HEK293 (cell line): ENCODE data around the gene ALG6.

Experiments
- ELK4 ChIP-seq: IDR thresholded peaks from 2 replicates; pipeline ENCODE4 v1.6.1; 2011; ENCODE audit warnings: mild to moderate bottlenecking, low read depth, low read length, borderline replicate concordance
- GFI1B ChIP-seq: fragments of 450-650 bp; formaldehyde crosslinking; IDR thresholded peaks from 2 replicates; pipeline ENCODE4 v1.5.1; 2016; ENCODE audit warnings: missing biosample characterization, missing genetic modification characterization
- GLI4 ChIP-seq: fragments of 450-650 bp; formaldehyde crosslinking; IDR thresholded peaks from 2 replicates; pipeline ENCODE4 v1.5.1; 2016; ENCODE audit warnings: missing biosample characterization, missing genetic modification characterization
- GLIS1 ChIP-seq: fragments of 450-650 bp; formaldehyde crosslinking; IDR thresholded peaks from 2 replicates; pipeline ENCODE4 v1.5.1; 2016; ENCODE audit warnings: missing biosample characterization, missing genetic modification characterization
- IKZF3 ChIP-seq: fragments of 450-650 bp; IDR thresholded peaks from 2 replicates; pipeline ENCODE4 v1.5.0; 2018; ENCODE audit warnings: missing biosample characterization, mild to moderate bottlenecking, missing genetic modification characterization, moderate library complexity
- KLF8 ChIP-seq: fragments of 450-650 bp; formaldehyde crosslinking; IDR thresholded peaks from 2 replicates; pipeline ENCODE4 v1.5.1; 2016; ENCODE audit warnings: missing biosample characterization, missing genetic modification characterization
- MZF1 ChIP-seq: fragments of 450-650 bp; formaldehyde crosslinking; IDR thresholded peaks from 2 replicates; pipeline ENCODE4 v1.5.1; 2017; ENCODE audit warnings: missing biosample characterization, missing genetic modification characterization, borderline replicate concordance
- PRDM6 ChIP-seq: fragments of 450-650 bp; formaldehyde crosslinking; IDR thresholded peaks from 2 replicates; pipeline ENCODE4 v1.5.1; 2017; ENCODE audit warnings: missing biosample characterization, missing genetic modification characterization
- REPIN1 ChIP-seq: fragments of 450-650 bp; formaldehyde crosslinking; IDR thresholded peaks from 2 replicates; pipeline ENCODE4 v1.5.1; 2017; ENCODE audit warnings: missing biosample characterization, missing genetic modification characterization, low read depth
- SALL2 ChIP-seq: fragments of 450-650 bp; formaldehyde crosslinking; IDR thresholded peaks from 2 replicates; pipeline ENCODE4 v1.5.0; 2017; ENCODE audit warnings: missing biosample characterization, mild to moderate bottlenecking, missing genetic modification characterization, borderline replicate concordance
- SCRT1 ChIP-seq: fragments of 450-650 bp; formaldehyde crosslinking; IDR thresholded peaks from 2 replicates; pipeline ENCODE4 v1.5.1; 2016; ENCODE audit warnings: missing biosample characterization, missing genetic modification characterization, borderline replicate concordance
- SCRT2 ChIP-seq: fragments of 450-650 bp; formaldehyde crosslinking; IDR thresholded peaks from 2 replicates; pipeline ENCODE4 v1.5.1; 2016; ENCODE audit warnings: missing biosample characterization, missing genetic modification characterization
- ZBTB44 ChIP-seq: fragments of 450-650 bp; IDR thresholded peaks from 2 replicates; pipeline ENCODE4 v1.5.1; 2018; ENCODE audit warnings: missing biosample characterization, mild to moderate bottlenecking, missing genetic modification characterization
- ZBTB48 ChIP-seq: fragments of 450-650 bp; formaldehyde crosslinking; IDR thresholded peaks from 2 replicates; pipeline ENCODE4 v1.5.1; 2016; ENCODE audit warnings: missing biosample characterization, missing genetic modification characterization
- ZBTB8A ChIP-seq: fragments of 450-650 bp; formaldehyde crosslinking; IDR thresholded peaks from 2 replicates; pipeline ENCODE4 v1.5.1; 2016; ENCODE audit warnings: missing biosample characterization, missing genetic modification characterization
- ZNF112 ChIP-seq: fragments of 450-650 bp; formaldehyde crosslinking; IDR thresholded peaks from 2 replicates; pipeline ENCODE4 v1.5.0; 2017; ENCODE audit warnings: missing biosample characterization, missing genetic modification characterization
- ZNF157 ChIP-seq: fragments of 450-650 bp; formaldehyde crosslinking; IDR thresholded peaks from 2 replicates; pipeline ENCODE4 v1.5.1; 2016; ENCODE audit warnings: missing biosample characterization, missing genetic modification characterization
- ZNF184 ChIP-seq: fragments of 450-650 bp; IDR thresholded peaks from 2 replicates; pipeline ENCODE4 v1.5.1; 2018; ENCODE audit warnings: missing biosample characterization, mild to moderate bottlenecking, missing genetic modification characterization
- ZNF248 ChIP-seq: fragments of 450-650 bp; formaldehyde crosslinking; IDR thresholded peaks from 2 replicates; pipeline ENCODE4 v1.5.1; 2017; ENCODE audit warnings: missing biosample characterization, missing genetic modification characterization
- ZNF274 ChIP-seq, 2 experiments: fragments of 200-500 bp in 1 of 2; fragments of 450-650 bp in 1 of 2; sonication (Bioruptor generic) in 1 of 2; formaldehyde crosslinking in 1 of 2; IDR thresholded peaks; 2 replicates each; pipeline versions ENCODE4 v1.5.1 to v1.6.1; 2014 to 2016; ENCODE audit warnings: borderline replicate concordance in 1 of 2, inconsistent platforms in 1 of 2, low read length in 1 of 2, missing biosample characterization in 1 of 2, missing genetic modification characterization in 1 of 2
- ZNF324 ChIP-seq: fragments of 450-650 bp; formaldehyde crosslinking; IDR thresholded peaks from 2 replicates; pipeline ENCODE4 v1.5.1; 2016; ENCODE audit warnings: missing biosample characterization, missing genetic modification characterization
- ZNF560 ChIP-seq: fragments of 450-650 bp; formaldehyde crosslinking; IDR thresholded peaks from 2 replicates; pipeline ENCODE4 v1.5.1; 2017; ENCODE audit warnings: missing biosample characterization, missing genetic modification characterization, borderline replicate concordance
- ZNF704 ChIP-seq: fragments of 450-650 bp; formaldehyde crosslinking; IDR thresholded peaks from 2 replicates; pipeline ENCODE4 v1.5.1; 2016; ENCODE audit warnings: missing biosample characterization, missing genetic modification characterization
- ZNF791 ChIP-seq: fragments of 450-650 bp; formaldehyde crosslinking; IDR thresholded peaks from 2 replicates; pipeline ENCODE4 v1.5.1; 2016; ENCODE audit warnings: missing biosample characterization, missing genetic modification characterization
- ZSCAN4 ChIP-seq: fragments of 450-650 bp; formaldehyde crosslinking; IDR thresholded peaks from 2 replicates; pipeline ENCODE4 v1.5.1; 2017; ENCODE audit warnings: missing biosample characterization, missing genetic modification characterization
- TF ChIP-seq, protein P1 (sequence below): fragments of 450-650 bp; formaldehyde crosslinking; IDR thresholded peaks from 2 replicates; pipeline ENCODE4 v1.5.1; 2016; ENCODE audit warnings: missing biosample characterization, missing genetic modification characterization
- TF ChIP-seq, protein P2 (sequence below): fragments of 450-650 bp; formaldehyde crosslinking; IDR thresholded peaks from 2 replicates; pipeline ENCODE4 v1.5.1; 2016; ENCODE audit warnings: missing biosample characterization, missing genetic modification characterization

Gene ALG6

GRCh38 chr1:63322114-63322943 is 45.1 kb upstream of the ALG6 start, which contains the start of gene FOXD3 (continued):
- TF ChIP-seq ZSCAN4 (tag by site-specific recombination) (no peak), SCRT1 (tag by site-specific recombination) (no peak), GLI4 (tag by site-specific recombination) (no peak), KLF8 (peak; percentile 95), ZNF560 (tag by site-specific recombination) (no peak), SALL2 (tag by site-specific recombination) (no peak), GFI1B (tag by site-specific recombination) (no peak), GLIS1 (tag by site-specific recombination) (peak; percentile 47; the same call in 1 of the 2 replicates), MZF1 (no peak), ZNF704 (tag by site-specific recombination) (no peak), SCRT2 (tag by site-specific recombination) (no peak), ZNF184 (tag by site-specific recombination) (no peak), ZNF791 (no peak), ZNF112 (tag by site-specific recombination) (no peak), REPIN1 (tag by site-specific recombination) (no peak), ZBTB44 (tag by site-specific recombination) (no peak), ZNF274 (IDR thresholded peaks at IDR 0.05; ENCODE audit: low read length) (no peak), ZNF274 (tag by site-specific recombination; IDR thresholded peaks at IDR 0.05; ENCODE audit: borderline replicate concordance) (no peak), ZBTB8A (peak; percentile 96), ZBTB48 (tag by site-specific recombination) (peak; percentile 65; the same call in 1 of the 2 replicates), IKZF3 (0 out of 2 replicates have a peak, but pooled peaks have one; percentile 44), ZNF157 (tag by site-specific recombination) (no peak), PRDM6 (tag by site-specific recombination) (no peak), ZNF248 (tag by site-specific recombination) (no peak), ZNF324 (tag by site-specific recombination) (no peak), ELK4 (no peak)
- TF ChIP-seq, protein P1, sequence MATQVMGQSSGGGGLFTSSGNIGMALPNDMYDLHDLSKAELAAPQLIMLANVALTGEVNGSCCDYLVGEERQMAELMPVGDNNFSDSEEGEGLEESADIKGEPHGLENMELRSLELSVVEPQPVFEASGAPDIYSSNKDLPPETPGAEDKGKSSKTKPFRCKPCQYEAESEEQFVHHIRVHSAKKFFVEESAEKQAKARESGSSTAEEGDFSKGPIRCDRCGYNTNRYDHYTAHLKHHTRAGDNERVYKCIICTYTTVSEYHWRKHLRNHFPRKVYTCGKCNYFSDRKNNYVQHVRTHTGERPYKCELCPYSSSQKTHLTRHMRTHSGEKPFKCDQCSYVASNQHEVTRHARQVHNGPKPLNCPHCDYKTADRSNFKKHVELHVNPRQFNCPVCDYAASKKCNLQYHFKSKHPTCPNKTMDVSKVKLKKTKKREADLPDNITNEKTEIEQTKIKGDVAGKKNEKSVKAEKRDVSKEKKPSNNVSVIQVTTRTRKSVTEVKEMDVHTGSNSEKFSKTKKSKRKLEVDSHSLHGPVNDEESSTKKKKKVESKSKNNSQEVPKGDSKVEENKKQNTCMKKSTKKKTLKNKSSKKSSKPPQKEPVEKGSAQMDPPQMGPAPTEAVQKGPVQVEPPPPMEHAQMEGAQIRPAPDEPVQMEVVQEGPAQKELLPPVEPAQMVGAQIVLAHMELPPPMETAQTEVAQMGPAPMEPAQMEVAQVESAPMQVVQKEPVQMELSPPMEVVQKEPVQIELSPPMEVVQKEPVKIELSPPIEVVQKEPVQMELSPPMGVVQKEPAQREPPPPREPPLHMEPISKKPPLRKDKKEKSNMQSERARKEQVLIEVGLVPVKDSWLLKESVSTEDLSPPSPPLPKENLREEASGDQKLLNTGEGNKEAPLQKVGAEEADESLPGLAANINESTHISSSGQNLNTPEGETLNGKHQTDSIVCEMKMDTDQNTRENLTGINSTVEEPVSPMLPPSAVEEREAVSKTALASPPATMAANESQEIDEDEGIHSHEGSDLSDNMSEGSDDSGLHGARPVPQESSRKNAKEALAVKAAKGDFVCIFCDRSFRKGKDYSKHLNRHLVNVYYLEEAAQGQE (tag by site-specific recombination), result no peak
- TF ChIP-seq, protein P2, sequence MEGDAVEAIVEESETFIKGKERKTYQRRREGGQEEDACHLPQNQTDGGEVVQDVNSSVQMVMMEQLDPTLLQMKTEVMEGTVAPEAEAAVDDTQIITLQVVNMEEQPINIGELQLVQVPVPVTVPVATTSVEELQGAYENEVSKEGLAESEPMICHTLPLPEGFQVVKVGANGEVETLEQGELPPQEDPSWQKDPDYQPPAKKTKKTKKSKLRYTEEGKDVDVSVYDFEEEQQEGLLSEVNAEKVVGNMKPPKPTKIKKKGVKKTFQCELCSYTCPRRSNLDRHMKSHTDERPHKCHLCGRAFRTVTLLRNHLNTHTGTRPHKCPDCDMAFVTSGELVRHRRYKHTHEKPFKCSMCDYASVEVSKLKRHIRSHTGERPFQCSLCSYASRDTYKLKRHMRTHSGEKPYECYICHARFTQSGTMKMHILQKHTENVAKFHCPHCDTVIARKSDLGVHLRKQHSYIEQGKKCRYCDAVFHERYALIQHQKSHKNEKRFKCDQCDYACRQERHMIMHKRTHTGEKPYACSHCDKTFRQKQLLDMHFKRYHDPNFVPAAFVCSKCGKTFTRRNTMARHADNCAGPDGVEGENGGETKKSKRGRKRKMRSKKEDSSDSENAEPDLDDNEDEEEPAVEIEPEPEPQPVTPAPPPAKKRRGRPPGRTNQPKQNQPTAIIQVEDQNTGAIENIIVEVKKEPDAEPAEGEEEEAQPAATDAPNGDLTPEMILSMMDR, result no peak
